Activated naive CD4-positive, alpha-beta T cell treated with anti-CD3 and anti-CD28 coated beads for 36 hours (primary cell): ENCODE results near the gene FAM13B. TPM values are rescaled to one million over a fixed set of nuclear protein-coding genes. Genes with fewer than 3 reads are reported as not detected.

Source experiments
- CTCF ChIA-PET: fragments of 350-600 bp; sonication (Branson Sonifier 250); formaldehyde crosslinking; loops from one replicate; lab custom pipeline; 2021; ENCODE audit warnings: antibody characterized with exemption; lab: Charles Lee
- DNase-seq: peaks from one replicate; pipeline ENCODE4 v3.0.0-alpha.2; 2020
- H3K27ac Mint-ChIP-seq: one replicate; pipeline ENCODE4 v1.8.0; 2021; ENCODE audit warnings: mild to moderate bottlenecking, mixed read lengths
- H3K27me3 Mint-ChIP-seq: one replicate; pipeline ENCODE4 v1.8.0; 2021; ENCODE audit warnings: low read depth, mixed read lengths
- H3K36me3 Mint-ChIP-seq: one replicate; pipeline ENCODE4 v1.8.0; 2021; ENCODE audit warnings: low read depth, mixed read lengths
- H3K4me1 Mint-ChIP-seq: one replicate; pipeline ENCODE4 v1.8.0; 2021; ENCODE audit warnings: low read depth, mixed read lengths
- H3K4me3 Mint-ChIP-seq: one replicate; pipeline ENCODE4 v1.8.0; 2021; ENCODE audit warnings: mild to moderate bottlenecking, moderate library complexity, mixed read lengths
- H3K9me3 Mint-ChIP-seq: one replicate; pipeline ENCODE4 v1.8.0; 2021; ENCODE audit warnings: mixed read lengths
- intact Hi-C: fragments of 100-400 bp; cut with micrococcal nuclease; formaldehyde crosslinking; loops from one replicate; pipeline ENCODE4 v1.15.1; 2023
- total RNA-seq, 2 experiments: library from RNA; stranded (reverse); gene quantifications; one replicate each; pipeline ENCODE4 v1.2.3, GENCODE V29; 2021

The FAM13B gene
- total RNA-seq, 2 experiments from 2014 or later = 9.4 to 14.5 TPM

DNA sequence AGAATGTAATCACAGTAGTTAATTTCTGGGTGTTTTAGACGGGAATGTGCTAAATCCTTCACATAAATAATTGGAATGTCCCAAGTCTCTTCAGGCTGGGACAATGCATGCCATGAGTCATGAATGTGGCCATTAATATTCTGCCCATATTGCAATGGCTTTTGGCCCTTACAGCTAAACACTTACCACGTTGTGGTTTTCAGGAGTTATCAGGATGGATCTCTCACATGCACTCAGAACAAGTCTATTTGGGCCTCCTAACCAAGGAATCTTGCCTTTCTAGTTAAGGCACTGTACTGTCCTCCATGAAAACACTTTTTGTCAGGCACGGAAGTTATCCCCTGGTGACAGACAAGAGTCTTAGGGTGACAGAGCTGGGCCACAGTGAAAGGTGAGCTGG is 110.9 kb downstream of the FAM13B start:
- DNase-seq = no peak
- no peaks in the 10 kb centered on the region for H3K27me3 Mint-ChIP-seq
- no peak overlapping the region for H3K4me3 Mint-ChIP-seq
- CTCF ChIA-PET = interaction anchor here (0.6 kb wide), 1 partner anchor 175 kb away, joined by 7 read pairs; no protein-coding TSS in a partner anchor
- intact Hi-C loops = no loop called here
- H3K4me1 Mint-ChIP-seq = no peaks in the 10 kb centered on the region
- peaks cover 2% of the 10 kb centered on the region for H3K9me3 Mint-ChIP-seq
- H3K27ac Mint-ChIP-seq = no peak overlapping the region
- H3K36me3 Mint-ChIP-seq = no peaks in the 10 kb centered on the region

DNA sequence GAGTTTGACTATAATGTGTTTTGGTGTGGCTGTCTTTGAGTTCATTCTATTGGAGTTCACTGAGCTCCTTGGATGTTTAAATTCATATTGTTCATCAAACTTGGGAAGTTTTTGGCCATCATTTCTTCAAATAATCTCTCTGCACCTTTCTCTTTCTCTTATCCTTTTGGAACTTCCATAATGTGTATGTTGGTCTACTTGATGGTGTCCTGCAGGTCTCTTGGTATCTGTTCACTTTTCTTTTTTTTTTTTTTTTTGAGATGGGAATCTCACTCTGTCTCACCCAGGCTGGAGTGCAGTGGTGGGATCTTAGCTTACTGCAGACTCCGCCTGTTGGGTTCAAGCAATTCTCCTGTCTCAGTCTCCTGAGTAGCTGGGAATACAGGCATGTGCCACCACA is 116.0 kb downstream of the FAM13B start:
- intact Hi-C loops = no loop called here
- H3K4me1 Mint-ChIP-seq = no peaks in the 10 kb centered on the region
- no peaks in the 10 kb centered on the region for H3K36me3 Mint-ChIP-seq
- H3K9me3 Mint-ChIP-seq = peaks cover 6% of the 10 kb centered on the region
- no peak overlapping the region for H3K4me3 Mint-ChIP-seq
- DNase-seq = no peak
- no peaks in the 10 kb centered on the region for H3K27me3 Mint-ChIP-seq
- CTCF ChIA-PET = no interaction called here
- H3K27ac Mint-ChIP-seq = no peak overlapping the region

DNA sequence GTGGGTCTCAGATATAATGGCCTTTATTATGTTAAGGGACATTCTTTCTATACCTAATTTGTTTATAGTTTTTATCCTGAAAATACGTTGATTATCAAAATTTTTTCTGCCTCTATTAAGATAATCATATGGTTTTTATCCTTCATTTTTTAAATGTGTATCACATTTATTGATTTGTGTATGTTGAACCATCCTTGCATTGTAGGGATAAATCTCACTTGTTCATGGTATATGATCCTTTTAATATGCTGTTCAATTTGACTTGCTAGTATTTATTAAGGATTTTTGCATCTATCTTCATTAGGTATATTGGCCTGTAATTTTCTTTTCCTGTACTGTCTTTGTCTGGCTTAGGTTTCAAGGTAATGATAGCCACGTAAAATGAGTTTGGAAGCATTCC is 118.1 kb downstream of the FAM13B start:
- CTCF ChIA-PET = no interaction called here
- H3K9me3 Mint-ChIP-seq = peaks cover 9% of the 10 kb centered on the region
- H3K27ac Mint-ChIP-seq = no peak overlapping the region
- H3K36me3 Mint-ChIP-seq = no peaks in the 10 kb centered on the region
- no peaks in the 10 kb centered on the region for H3K4me1 Mint-ChIP-seq
- H3K27me3 Mint-ChIP-seq = no peaks in the 10 kb centered on the region
- H3K4me3 Mint-ChIP-seq = no peak overlapping the region
- intact Hi-C loops = no loop called here
- DNase-seq = no peak

DNA sequence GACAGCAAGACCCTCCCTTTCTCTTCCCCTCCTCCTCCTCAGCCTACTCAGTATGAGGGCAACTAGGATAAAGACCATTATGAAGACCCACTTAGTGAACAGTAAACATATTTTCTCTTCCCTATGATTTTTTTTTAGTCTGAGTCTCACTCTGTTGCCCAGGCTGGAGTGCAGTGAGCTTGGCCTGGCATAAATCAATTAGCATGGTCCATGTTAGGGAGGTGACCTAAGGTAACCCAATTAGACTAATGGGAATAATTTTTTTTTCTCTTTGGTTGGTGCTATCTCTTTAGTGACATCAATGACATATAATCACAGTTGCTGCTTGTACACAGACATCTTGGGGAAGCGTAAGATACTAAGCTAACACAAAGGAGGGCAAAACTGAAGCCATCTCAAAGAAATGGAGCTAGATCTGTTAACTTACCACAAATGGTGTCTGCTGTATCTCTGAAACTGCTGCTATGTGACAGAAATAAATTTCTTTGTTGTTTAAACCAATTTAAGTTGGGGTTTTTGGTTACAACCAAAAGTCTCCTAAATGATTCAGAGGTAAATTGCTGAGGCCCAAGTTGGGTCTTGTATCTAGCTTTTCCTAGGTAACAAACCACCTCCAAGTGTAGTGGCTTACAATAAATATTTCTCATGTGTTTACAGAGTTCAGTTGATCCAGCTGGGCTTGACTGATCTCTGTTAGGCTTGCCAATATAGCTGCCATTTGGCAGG is 130.3 kb downstream of the FAM13B start:
- H3K27me3 Mint-ChIP-seq = peaks cover 4% of the 10 kb centered on the region
- DNase-seq = no peak
- H3K4me1 Mint-ChIP-seq = no peaks in the 10 kb centered on the region
- no peaks in the 10 kb centered on the region for H3K36me3 Mint-ChIP-seq
- no peaks in the 10 kb centered on the region for H3K9me3 Mint-ChIP-seq
- intact Hi-C loops = no loop called here
- no peak overlapping the region for H3K4me3 Mint-ChIP-seq
- CTCF ChIA-PET = interaction anchor here (0.6 to 1.6 kb wide), 3 partner anchors 16 to 29 kb away, joined by 3 to 5 read pairs (median 4); no protein-coding TSS in a partner anchor
- no peak overlapping the region for H3K27ac Mint-ChIP-seq

DNA sequence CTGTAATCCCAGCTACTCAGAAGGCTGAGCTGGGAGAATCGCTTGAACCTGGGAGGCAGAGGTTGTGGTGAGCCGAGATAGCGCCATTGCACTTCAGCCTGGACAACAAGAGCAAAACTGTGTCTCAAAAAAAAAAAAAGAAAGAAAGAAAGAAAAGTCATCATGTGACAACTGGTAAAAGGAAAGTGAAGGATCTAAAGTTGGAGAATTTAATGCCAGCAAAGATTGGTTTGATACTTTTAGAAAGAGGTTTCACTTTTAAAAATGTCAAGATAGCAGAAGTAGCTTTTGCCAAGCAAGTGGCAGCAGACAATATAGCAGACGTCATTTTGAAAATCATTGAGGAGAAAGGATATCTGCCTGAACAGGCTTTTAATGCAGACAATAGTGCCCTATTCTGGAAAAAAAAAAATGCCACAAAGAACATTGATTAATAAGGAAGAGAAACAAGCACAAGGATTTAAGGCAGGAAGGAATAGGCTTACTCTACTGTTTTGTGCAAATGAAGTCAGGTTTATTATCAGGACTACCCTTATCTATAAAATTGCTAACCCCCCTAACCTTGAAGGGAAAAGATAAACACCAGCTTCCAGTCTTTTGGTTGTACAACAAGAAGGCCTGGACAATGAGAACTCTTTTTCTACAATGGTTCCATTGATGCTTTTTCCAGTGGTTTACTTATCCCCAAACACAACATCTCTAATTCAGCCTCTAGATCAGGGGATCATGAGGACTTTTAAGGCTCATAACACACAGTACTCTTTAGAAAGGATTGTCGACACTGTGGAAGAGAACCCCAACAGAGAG is 131.7 kb downstream of the FAM13B start:
- CTCF ChIA-PET = interaction anchor here (0.7 kb wide), 1 partner anchor 125 kb away, joined by 3 read pairs; no protein-coding TSS in a partner anchor
- DNase-seq = no peak
- H3K27ac Mint-ChIP-seq = no peak overlapping the region
- H3K9me3 Mint-ChIP-seq = no peaks in the 10 kb centered on the region
- no peak overlapping the region for H3K4me3 Mint-ChIP-seq
- H3K4me1 Mint-ChIP-seq = no peaks in the 10 kb centered on the region
- peaks cover 4% of the 10 kb centered on the region for H3K27me3 Mint-ChIP-seq
- H3K36me3 Mint-ChIP-seq = no peaks in the 10 kb centered on the region
- intact Hi-C loops = no loop called here

DNA sequence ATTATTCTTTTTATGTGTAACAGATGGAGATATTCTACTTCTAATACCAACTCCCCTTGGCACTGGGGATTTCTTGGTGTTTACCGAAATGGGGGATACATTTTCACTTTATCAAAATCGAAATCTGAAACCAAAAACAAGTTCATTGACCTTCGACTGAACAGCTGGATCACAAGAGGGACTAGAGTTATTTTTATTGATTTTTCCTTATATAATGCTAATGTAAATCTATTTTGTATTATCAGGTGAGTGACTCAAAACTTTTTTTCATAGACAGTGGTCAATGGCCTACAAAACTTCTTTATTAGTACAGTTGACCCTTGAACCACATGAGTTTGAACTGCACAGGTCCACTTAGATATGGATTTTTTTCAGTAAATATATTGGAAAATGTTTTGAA is 133.4 kb downstream of the FAM13B start:
- Mint-ChIP-seq H3K4me3 (no peak overlapping the region), H3K4me1 (no peaks in the 10 kb centered on the region), H3K27me3 (peaks cover 4% of the 10 kb centered on the region), H3K9me3 (no peaks in the 10 kb centered on the region), H3K27ac (no peak overlapping the region), H3K36me3 (no peaks in the 10 kb centered on the region)
- DNase-seq = no peak
- CTCF ChIA-PET = interaction anchor here (1.6 kb wide), 1 partner anchor 121 kb away, joined by 5 read pairs; no protein-coding TSS in a partner anchor
- intact Hi-C loops = no loop called here

DNA sequence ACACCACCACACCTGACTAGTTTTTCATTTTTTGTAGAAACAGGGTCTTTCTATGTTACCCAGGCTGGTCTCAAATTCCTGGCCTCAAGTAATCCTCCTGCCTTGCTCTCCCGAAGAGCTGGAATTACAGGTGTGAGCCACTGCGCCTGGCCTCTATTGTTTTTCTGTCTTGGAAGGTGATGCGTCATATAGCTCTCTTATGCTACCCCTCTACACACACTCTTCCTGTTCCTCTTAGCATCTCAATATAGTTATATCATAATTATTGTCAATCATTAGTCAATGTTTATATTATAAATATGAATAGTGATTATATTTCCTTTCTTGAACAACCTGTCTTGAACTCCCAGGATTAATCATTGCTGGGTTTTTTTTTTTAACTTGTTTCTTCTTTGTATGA is 136.3 kb downstream of the FAM13B start:
- CTCF ChIA-PET = interaction anchor here (1.0 to 1.7 kb wide), 2 partner anchors 10 to 12 kb away, joined by 4 read pairs; no protein-coding TSS in a partner anchor
- no peak overlapping the region for H3K4me3 Mint-ChIP-seq

DNA sequence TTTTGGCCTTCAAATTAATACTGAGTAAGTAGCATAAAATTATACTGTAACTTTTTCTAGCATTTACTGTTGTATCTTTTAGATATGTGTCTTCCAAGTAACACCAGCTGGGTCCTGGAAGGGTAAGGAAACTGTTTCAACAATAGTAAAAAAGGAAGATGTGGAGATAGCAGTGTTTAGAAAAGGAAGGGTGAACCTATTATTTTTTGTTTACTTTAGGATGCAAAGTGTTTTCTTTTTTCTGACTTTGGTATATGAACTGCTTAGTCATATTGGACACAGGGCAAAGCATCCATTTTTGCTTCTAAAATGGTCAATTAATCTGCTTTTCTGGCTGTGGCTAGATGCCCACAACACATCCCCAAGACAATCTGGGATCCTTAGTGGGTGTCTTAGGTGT is 138.3 kb downstream of the FAM13B start:
- H3K27ac Mint-ChIP-seq = no peak overlapping the region
- no peak for DNase-seq
- CTCF ChIA-PET = no interaction called here
- intact Hi-C loops = no loop called here
- peaks cover 1% of the 10 kb centered on the region for H3K36me3 Mint-ChIP-seq
- H3K4me1 Mint-ChIP-seq = peaks cover 4% of the 10 kb centered on the region
- H3K9me3 Mint-ChIP-seq = no peaks in the 10 kb centered on the region
- H3K27me3 Mint-ChIP-seq = no peaks in the 10 kb centered on the region
- H3K4me3 Mint-ChIP-seq = no peak overlapping the region

More for the DNA sequence above, 136.3 kb downstream of the FAM13B start:
- intact Hi-C loops = no loop called here
- peaks cover 4% of the 10 kb centered on the region for H3K27me3 Mint-ChIP-seq
- no peak overlapping the region for H3K27ac Mint-ChIP-seq
- H3K4me1 Mint-ChIP-seq = no peaks in the 10 kb centered on the region
- no peak for DNase-seq
- no peaks in the 10 kb centered on the region for H3K9me3 Mint-ChIP-seq
- H3K36me3 Mint-ChIP-seq = no peaks in the 10 kb centered on the region

DNA sequence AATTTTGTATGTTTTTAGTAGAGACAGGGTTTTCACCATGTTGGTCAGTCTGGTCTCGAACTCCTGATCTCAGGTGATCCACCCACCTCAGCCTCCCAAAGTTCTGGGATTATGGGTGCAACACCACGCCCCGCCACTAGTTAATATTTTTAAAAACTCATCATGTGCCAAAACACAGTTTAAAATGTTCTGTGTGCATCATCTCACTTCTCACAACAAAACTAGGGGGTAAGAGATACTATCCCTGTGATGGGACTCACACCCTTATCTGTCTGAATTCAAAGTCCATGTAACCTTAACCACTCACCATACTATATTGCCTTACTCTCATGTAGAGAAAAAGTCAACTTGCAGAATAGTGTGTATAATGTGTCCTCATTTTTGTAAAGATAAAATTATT is 141.0 kb downstream of the FAM13B start:
- intact Hi-C loops = no loop called here
- CTCF ChIA-PET = interaction anchor here (0.9 kb wide), 1 partner anchor 114 kb away, joined by 5 read pairs; no protein-coding TSS in a partner anchor
- Mint-ChIP-seq H3K36me3 (peaks cover 1% of the 10 kb centered on the region), H3K4me1 (peaks cover 19% of the 10 kb centered on the region), H3K9me3 (no peaks in the 10 kb centered on the region), H3K27me3 (peaks cover 4% of the 10 kb centered on the region), H3K4me3 (no peak overlapping the region), H3K27ac (no peak overlapping the region)
- peak; percentile 20 for DNase-seq

DNA sequence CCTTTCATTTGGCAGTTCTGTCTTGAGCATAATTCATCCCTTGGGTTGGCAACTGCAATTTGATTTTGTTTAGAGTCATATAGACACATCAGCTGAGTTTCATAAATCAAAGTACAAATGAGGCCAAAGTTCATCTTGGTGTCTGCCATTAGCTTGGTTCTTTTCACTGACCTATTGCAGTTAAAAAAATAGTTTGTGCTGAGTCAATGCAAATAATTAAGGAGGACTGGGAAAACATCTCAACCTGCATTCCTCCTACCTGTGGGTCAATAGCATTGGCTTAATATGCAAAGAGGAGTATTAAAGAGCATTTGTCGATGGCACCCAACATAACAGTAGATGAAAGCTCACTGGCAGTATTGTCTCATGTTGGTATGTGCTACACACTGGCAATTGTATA is 142.0 kb downstream of the FAM13B start:
- Mint-ChIP-seq H3K27ac (no peak overlapping the region), H3K4me1 (peaks cover 21% of the 10 kb centered on the region), H3K4me3 (no peak overlapping the region), H3K9me3 (no peaks in the 10 kb centered on the region), H3K36me3 (peaks cover 1% of the 10 kb centered on the region), H3K27me3 (peaks cover 4% of the 10 kb centered on the region)
- intact Hi-C loops = no loop called here
- no peak for DNase-seq
- CTCF ChIA-PET = interaction anchor here (0.6 kb wide), 2 partner anchors 148 to 1756 kb away, joined by 3 to 4 read pairs; no protein-coding TSS in a partner anchor

DNA sequence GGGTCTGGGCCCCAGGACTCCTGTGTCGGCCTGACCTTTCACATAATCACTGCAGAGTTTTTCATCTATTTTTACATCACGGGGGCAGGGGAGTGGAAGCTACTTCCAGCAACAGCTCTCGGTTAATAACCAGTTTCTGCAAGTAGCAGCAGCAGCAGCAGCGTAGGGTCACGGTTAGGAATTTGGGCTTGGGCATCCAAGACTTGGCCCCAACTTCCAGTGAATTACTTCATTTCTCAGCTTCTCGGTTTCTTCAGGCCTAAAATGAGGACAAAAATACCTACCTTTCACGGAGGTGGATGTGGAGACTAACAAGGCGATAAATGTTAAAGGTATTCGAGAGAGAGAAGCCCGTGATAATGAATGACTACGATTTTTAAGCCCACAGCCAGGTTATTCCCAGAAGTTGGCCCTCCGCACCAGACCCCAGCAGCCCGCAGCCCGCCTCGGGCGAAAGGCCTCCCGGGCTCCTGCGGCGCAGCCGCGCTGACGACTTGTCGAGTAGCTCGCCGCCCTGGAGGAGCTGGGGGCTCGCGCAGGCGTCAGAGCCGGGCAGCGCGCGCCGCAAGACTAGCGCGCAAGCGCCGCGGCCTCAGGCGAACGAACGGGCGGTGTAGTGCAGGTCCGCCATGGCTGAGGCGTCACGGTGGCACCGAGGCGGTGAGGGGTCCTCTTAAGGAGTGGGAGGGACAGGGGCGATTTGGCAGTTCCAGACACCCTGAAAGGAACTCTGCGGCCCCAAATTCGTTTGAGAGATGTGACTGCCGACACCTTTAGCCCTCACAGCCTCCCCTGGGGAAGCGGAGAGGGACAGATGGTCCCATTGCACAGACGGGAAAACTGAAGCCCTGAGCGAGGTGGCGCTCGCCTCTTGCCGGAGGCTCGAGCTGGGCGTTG is 143.8 kb downstream of the FAM13B start, which contains the start of gene PKD2L2:
PKD2L2 (plus strand) TSS at position 595 of the 897 bp plus-strand sequence; CDS start at position 630, 35 bp downstream.
- intact Hi-C loops = loop anchor here (1.0 to 2.0 kb wide), 4 partner anchors 50 to 143 kb away; partner anchors contain the start of gene HNRNPA0
- H3K9me3 Mint-ChIP-seq = no peaks in the 10 kb centered on the region
- peak within 1 kb of the TSS; percentile 88 for H3K4me3 Mint-ChIP-seq
- H3K36me3 Mint-ChIP-seq = peaks cover 1% of the 10 kb centered on the region
- peaks cover 21% of the 10 kb centered on the region for H3K4me1 Mint-ChIP-seq
- peak; percentile 84 for DNase-seq
- H3K27ac Mint-ChIP-seq = peak within 1 kb of the TSS; percentile 87
- CTCF ChIA-PET = interaction anchor here (0.7 to 2.6 kb wide), 6 partner anchors 8 to 229 kb away, joined by 3 to 16 read pairs (median 4); no protein-coding TSS in a partner anchor
- peaks cover 4% of the 10 kb centered on the region for H3K27me3 Mint-ChIP-seq
